ENCODE results near the gene BPIFA3. TPM values are rescaled to one million over a fixed set of nuclear protein-coding genes. Genes with fewer than 3 reads are reported as not detected.

Gene BPIFA3
- total RNA-seq, 4 donors from 2014 or later = not detected

GRCh38 chr20:33257237-33257636 is 40.1 kb downstream of the BPIFA3 start:
- Histone ChIP-seq H3K27me3 (no peaks in the 10 kb centered on the region), H3K4me1 (no peaks in the 10 kb centered on the region), H3K4me3 (no peak overlapping the region), H3K9me3 (no peaks in the 10 kb centered on the region), H3K27ac (no peak overlapping the region), H3K36me3 (no peaks in the 10 kb centered on the region)
- no peak for DNase-seq
- TF ChIP-seq CTCF (IDR thresholded peaks at IDR 0.05) = no peak
- no peak for TF ChIP-seq POLR2A (IDR thresholded peaks at IDR 0.05)
- intact Hi-C loops (cut with DNase I; ENCODE audit: low total_unique reads) = no loop called here

GRCh38 chr20:33259371-33259770 is 42.2 kb downstream of the BPIFA3 start:
- Histone ChIP-seq H3K4me3 (no peak overlapping the region), H3K27me3 (no peaks in the 10 kb centered on the region), H3K4me1 (no peaks in the 10 kb centered on the region), H3K36me3 (no peaks in the 10 kb centered on the region), H3K27ac (no peak overlapping the region), H3K9me3 (no peaks in the 10 kb centered on the region)
- no peak for DNase-seq
- intact Hi-C loops (cut with DNase I; ENCODE audit: low total_unique reads) = no loop called here
- TF ChIP-seq CTCF (IDR thresholded peaks at IDR 0.05) (no peak), POLR2A (IDR thresholded peaks at IDR 0.05) (no peak)

GRCh38 chr20:33261465-33261864 is 44.3 kb downstream of the BPIFA3 start:
- Histone ChIP-seq H3K9me3 (no peaks in the 10 kb centered on the region), H3K27me3 (no peaks in the 10 kb centered on the region), H3K4me1 (no peaks in the 10 kb centered on the region), H3K36me3 (no peaks in the 10 kb centered on the region), H3K4me3 (no peak overlapping the region), H3K27ac (no peak overlapping the region)
- intact Hi-C loops (cut with DNase I; ENCODE audit: low total_unique reads) = no loop called here
- no peak for DNase-seq
- TF ChIP-seq POLR2A (IDR thresholded peaks at IDR 0.05) (no peak), CTCF (IDR thresholded peaks at IDR 0.05) (no peak)

- no peak overlapping the region for H3K27ac ChIP-seq
- no peaks in the 10 kb centered on the region for H3K27me3 ChIP-seq
- H3K4me1 ChIP-seq = no peaks in the 10 kb centered on the region
- no peak overlapping the region for H3K4me3 ChIP-seq
- no peak for DNase-seq
- no peaks in the 10 kb centered on the region for H3K36me3 ChIP-seq
- TF ChIP-seq CTCF (IDR thresholded peaks at IDR 0.05) (no peak), POLR2A (IDR thresholded peaks at IDR 0.05) (no peak)
- intact Hi-C loops (cut with DNase I; ENCODE audit: low total_unique reads) = no loop called here
- H3K9me3 ChIP-seq = no peaks in the 10 kb centered on the region
Observed at GRCh38 chr20:33262658-33263065, 45.5 kb downstream of the BPIFA3 start.

GRCh38 chr20:33263784-33264183 is 46.6 kb downstream of the BPIFA3 start:
- no peak for DNase-seq
- H3K27me3 ChIP-seq = no peaks in the 10 kb centered on the region
- intact Hi-C loops (cut with DNase I; ENCODE audit: low total_unique reads) = no loop called here
- no peak overlapping the region for H3K4me3 ChIP-seq
- TF ChIP-seq CTCF (IDR thresholded peaks at IDR 0.05) (no peak), POLR2A (IDR thresholded peaks at IDR 0.05) (no peak)
- H3K9me3 ChIP-seq = no peaks in the 10 kb centered on the region
- H3K4me1 ChIP-seq = no peaks in the 10 kb centered on the region
- H3K27ac ChIP-seq = no peak overlapping the region
- H3K36me3 ChIP-seq = no peaks in the 10 kb centered on the region
